ENCODE data around the gene PCBP2.
"Not testable (repeated sequence)": the region's sequence is repeated elsewhere in the genome, so short reads cannot be mapped to it uniquely, and the experiment has no call there.

DNA sequence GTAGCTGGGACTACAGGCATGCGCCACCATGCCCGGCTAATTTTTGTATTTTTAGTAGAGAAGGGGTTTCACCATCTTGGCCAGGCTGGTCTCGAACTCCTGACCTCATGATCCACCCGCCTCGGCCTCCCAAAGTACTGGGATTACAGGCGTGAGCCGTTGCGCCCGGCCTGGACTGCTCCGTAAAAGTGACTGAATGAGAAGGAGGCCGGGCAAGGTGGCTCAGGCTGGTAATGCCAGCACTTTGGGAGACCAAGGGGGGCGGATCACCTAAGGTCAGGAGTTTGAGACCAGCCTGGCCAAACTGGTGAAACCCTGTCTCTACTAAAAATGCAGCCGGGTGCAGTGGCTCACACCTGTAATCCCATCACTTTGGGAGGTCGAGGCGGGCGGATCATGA, 49.6 kb upstream of the PCBP2 start:
- not testable (repeated sequence) for TF ChIP-seq EZH2 (IDR thresholded peaks at IDR 0.05; ENCODE audit: insufficient read depth, poor library complexity, severe bottlenecking); EZH2phosphoT487 (IDR thresholded peaks at IDR 0.05; ENCODE audit: insufficient read depth, low read depth)

Data from GM23248 (cell line).